Lower leg skin (tissue), 3 donors: ENCODE measurements around the gene CEP350.

Experiments used
- POLR2A ChIP-seq, 2 donors: fragments of 450-650 bp; IDR thresholded peaks; one replicate each; pipeline ENCODE4 v1.6.1; 2016 to 2017; ENCODE audit warnings: antibody characterized with exemption in 2 of 2, mild to moderate bottlenecking in 1 of 2, moderate library complexity in 1 of 2
- TF ChIP-seq, protein P1 (sequence below), 3 donors: fragments of 450-650 bp; IDR thresholded peaks; one replicate each; pipeline ENCODE4 v1.5.1; 2016; ENCODE audit warnings: antibody characterized with exemption in 3 of 3, mild to moderate bottlenecking in 3 of 3, moderate library complexity in 2 of 3

DNA sequence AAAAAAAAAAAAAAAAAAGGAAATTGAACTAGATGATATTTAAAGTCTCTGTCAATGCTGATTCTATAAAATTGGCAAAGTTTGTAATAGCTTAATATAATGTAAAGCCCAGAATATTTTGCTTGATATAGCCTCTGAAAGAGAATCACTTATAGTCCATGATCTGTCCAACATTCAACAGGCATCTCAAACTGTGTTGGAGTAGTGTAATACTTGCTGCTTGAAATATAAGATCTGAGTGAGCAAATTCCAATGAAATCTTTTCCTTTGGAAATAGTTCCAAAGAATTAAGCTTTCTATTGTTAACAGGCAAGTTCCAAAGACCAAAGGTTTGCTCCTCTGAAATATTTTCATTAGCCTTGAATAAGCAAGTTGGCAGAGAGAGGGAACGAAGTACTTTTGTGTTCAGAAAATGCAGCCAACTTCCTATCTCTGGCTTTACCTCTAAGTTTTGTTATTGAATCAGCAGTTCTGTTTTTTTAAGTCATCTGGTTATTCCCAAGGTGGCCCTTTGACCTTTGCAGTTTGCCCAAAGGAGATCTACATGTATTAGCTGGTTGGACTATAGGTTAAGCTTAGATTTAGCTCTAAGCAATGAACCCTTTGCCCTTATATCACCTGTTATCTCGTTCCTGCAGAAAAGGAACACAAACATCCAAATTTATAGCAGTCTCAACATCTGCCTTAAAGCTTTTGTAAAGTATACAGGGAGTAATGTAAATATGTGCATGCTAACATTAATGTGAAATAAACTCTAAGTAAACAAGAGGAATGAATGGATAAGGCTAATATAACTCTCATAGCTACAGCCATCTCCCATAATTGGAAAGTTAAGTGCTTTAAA lies 24.4 kb upstream of the CEP350 start:
- TF ChIP-seq, protein P1, sequence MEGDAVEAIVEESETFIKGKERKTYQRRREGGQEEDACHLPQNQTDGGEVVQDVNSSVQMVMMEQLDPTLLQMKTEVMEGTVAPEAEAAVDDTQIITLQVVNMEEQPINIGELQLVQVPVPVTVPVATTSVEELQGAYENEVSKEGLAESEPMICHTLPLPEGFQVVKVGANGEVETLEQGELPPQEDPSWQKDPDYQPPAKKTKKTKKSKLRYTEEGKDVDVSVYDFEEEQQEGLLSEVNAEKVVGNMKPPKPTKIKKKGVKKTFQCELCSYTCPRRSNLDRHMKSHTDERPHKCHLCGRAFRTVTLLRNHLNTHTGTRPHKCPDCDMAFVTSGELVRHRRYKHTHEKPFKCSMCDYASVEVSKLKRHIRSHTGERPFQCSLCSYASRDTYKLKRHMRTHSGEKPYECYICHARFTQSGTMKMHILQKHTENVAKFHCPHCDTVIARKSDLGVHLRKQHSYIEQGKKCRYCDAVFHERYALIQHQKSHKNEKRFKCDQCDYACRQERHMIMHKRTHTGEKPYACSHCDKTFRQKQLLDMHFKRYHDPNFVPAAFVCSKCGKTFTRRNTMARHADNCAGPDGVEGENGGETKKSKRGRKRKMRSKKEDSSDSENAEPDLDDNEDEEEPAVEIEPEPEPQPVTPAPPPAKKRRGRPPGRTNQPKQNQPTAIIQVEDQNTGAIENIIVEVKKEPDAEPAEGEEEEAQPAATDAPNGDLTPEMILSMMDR (IDR thresholded peaks at IDR 0.05) = no peak
- no peak for TF ChIP-seq POLR2A (IDR thresholded peaks at IDR 0.05)
